ENCODE measurements around the gene SPN.
"Not testable (repeated sequence)": the region's sequence is repeated elsewhere in the genome, so short reads cannot be mapped to it uniquely, and the experiment has no call there.

GRCh38 chr16:29627661-29628075, 35.4 kb upstream of the SPN start:
- not testable (repeated sequence) for TF ChIP-seq EZH2 (IDR thresholded peaks at IDR 0.05; ENCODE audit: borderline replicate concordance, low read depth, low read length, severe bottlenecking); MYC (IDR thresholded peaks at IDR 0.05; ENCODE audit: low read depth, low read length); CTCF (IDR thresholded peaks at IDR 0.05; ENCODE audit: extremely low read depth in 1 of 2, insufficient read depth in 1 of 2, low read depth in 1 of 2, low read length in 2 of 2); POLR2A (IDR thresholded peaks at IDR 0.05; ENCODE audit: low read depth, low read length); GATA2 (IDR thresholded peaks at IDR 0.05; ENCODE audit: insufficient read depth, insufficient read length, low read depth, low read length); POLR2AphosphoS5 (IDR thresholded peaks at IDR 0.05; ENCODE audit: insufficient read depth, low read depth, low read length); MAX (IDR thresholded peaks at IDR 0.05; ENCODE audit: insufficient read depth, insufficient read length); FOS (IDR thresholded peaks at IDR 0.05; ENCODE audit: borderline replicate concordance, insufficient read depth, low read length)
